GM12872 (cell line): ENCODE results near the gene YTHDC1.

Experiments
- TF ChIP-seq, protein P1 (sequence below): IDR thresholded peaks from 3 replicates; pipeline ENCODE4 v1.5.1; 2011; ENCODE audit warnings: low read depth, mild to moderate bottlenecking, low read length, moderate library complexity; ENCODE audit not compliant: insufficient read depth

YTHDC1 gene

DNA sequence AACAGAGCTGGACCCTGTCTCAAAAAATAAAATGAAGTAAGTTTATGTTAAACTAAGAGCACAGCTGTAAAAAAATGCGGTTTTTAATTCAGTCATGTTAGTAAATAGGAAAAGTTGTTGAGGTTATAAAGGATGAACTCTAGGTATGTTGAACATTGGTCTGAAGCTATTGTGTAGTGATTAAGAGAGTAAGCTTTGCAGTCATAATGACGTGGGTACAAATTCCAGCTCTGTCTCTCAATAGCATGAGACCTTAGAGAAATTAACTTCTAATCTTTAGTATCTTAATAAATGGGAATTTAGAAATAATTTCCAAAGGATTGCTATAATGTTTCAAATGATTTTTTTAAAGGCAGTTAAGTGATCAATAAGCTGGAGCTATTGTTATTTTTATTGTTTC, 2.9 kb upstream of the YTHDC1 start:
- TF ChIP-seq, protein P1, sequence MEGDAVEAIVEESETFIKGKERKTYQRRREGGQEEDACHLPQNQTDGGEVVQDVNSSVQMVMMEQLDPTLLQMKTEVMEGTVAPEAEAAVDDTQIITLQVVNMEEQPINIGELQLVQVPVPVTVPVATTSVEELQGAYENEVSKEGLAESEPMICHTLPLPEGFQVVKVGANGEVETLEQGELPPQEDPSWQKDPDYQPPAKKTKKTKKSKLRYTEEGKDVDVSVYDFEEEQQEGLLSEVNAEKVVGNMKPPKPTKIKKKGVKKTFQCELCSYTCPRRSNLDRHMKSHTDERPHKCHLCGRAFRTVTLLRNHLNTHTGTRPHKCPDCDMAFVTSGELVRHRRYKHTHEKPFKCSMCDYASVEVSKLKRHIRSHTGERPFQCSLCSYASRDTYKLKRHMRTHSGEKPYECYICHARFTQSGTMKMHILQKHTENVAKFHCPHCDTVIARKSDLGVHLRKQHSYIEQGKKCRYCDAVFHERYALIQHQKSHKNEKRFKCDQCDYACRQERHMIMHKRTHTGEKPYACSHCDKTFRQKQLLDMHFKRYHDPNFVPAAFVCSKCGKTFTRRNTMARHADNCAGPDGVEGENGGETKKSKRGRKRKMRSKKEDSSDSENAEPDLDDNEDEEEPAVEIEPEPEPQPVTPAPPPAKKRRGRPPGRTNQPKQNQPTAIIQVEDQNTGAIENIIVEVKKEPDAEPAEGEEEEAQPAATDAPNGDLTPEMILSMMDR: no peak

DNA sequence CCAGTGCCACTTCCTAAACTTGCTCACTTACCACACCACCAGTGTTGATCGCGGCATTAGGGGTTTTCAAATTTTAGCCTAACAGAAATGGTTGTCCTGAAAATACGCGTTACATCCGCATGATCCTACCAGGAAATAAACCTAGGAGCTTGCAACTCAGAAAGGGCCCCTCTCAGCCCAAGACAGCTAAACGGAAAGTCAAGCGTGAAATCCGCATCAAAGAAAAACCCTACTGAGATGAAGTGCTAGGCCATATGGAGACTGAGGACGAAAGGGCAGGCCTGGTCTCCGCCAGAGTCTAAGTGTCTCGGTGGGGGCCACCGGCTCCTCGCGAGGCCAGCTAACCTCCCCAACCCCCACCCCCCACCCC, 626 bp downstream of the YTHDC1 start:
- TF ChIP-seq, protein P1: no peak

DNA sequence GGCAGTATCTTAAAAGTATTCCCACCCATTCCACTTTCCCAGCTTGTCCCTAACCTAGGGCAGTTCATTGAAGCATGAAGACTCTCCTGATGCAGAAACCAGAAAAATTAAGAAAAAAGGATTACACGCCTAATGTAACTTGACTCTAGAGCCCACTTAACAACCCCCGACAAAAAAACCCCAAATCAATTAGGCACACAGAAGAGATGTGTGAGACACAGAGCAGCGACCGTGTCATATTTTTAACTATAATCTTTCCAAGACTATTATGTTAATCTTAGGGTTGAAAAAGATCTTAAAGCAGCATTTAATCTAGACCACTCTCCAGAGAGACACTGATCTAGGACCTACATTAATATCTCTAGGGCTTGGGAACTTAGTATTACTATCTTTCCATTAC, 1.3 kb downstream of the YTHDC1 start:
- TF ChIP-seq, protein P1: no peak

DNA sequence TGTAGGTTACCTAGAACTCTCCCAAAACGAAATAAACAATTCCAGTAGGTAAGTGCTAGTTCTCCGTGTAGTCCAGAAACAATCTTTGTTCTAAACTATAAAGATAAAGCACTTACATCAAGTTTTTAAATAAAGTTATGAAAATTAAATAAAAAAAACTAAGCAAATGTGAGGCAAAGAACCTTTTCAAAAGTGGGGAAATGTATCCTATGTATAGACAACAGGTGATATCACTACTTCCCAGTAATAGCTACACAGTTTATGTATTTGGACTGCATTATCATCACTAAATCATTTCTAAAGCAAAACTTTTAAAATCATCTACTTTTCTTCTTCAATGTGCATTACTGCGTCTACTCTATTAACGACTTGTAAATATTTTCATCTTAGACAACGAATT, 2.0 kb downstream of the YTHDC1 start:
- TF ChIP-seq, protein P1: no peak

DNA sequence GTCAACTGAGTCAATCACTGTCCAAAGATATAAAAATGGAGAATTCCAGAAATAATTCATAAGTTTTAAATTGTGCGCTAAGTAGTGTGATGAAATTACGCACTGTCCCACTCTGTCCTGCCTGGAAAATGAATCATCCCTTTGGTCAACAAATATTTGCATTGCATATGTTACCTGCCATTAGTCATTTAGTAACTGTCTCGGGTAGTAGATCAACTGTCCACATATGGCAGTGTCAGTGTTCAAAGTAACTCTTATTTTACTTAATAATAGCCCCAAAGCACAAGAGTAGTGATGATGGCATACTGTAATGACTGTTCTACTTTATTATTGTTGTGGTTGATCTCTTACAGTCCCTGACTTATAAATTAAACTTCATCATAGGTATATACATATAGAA, 3.4 kb downstream of the YTHDC1 start:
- TF ChIP-seq, protein P1: no peak

DNA sequence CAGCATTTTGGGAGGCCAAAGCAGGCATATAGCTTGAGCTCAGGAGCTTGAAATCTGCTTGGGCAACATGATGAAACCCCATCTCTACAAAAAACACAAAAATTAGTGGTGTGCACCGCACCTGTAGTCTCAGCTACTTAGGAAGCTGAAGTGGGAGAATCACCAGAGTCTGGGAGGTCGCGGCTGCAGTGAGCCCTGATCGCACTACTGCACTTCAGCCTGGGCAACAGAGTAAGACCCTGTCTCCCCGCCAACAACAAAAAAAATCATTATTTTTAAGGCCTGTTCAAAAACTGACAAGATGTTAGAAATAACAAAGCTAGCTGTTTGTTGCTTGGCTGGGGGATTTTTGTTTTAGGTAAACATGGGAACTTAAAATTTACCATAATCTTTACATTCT, 5.1 kb downstream of the YTHDC1 start:
- TF ChIP-seq, protein P1: no peak

DNA sequence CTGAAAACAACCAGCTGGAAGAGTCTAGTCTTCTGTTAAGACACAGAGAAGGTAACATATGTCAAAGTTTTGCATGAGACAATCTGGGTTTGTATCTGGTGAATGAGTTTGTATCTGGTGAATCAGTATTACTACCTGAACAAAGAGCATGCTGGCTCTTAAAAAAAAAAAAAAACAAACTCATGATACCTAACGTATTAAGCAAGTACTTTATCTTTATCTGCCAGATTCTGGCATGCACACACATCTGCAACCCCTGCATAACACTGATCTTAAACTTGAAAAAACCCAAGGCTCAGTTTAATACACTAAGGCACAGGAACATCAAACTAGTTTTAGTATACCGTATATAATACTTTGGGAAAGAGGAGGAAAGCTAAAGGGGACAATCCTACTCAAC, 5.8 kb downstream of the YTHDC1 start:
- TF ChIP-seq, protein P1: no peak

DNA sequence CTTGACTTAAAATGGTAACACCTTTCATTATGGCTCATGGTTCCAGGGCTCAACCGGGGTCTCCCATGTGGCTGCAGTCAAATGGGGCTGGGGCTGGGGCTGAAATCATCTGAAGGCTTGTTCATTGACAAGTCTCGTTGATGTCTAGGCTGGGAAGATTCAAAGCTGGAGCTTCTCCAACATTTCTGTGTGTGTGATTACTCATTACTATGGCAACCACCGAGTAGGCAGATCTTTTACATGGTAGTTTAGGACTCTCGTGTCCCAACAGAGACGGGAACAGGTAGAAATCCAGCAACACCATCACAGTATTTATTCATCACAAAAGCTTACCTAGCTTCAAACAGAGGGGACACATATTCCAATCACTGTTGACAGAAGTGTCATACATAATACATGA, 7.8 kb downstream of the YTHDC1 start:
- TF ChIP-seq, protein P1: no peak
